ENCODE measurements around the gene SPOCK3. TPM values are rescaled to one million over a fixed set of nuclear protein-coding genes. Genes with fewer than 3 reads are reported as not detected.

The SPOCK3 gene
- total RNA-seq, 2 experiments from 2014 or later = not detected

DNA sequence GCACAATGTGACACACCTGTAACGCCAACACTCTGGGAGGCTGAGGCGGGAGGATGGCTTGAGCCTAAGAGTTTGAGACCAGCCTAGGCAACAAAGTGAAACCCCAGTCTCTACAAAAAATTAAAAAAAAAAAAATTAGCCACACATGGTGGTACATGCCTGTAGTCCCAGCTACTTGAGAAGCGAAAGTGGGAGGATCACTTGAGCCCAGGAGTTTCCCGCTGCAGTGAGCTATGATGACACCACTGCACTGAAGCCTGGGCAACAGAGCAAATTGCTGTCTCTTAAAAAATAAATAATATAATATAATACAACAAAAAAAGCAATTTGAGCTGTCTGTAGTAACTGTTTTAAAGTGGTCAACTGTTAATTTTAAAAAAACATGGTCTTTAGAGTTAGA is 13.2 kb downstream of the SPOCK3 start:
- H3K4me3 Mint-ChIP-seq = no peak overlapping the region
- no peak overlapping the region for H3K27ac Mint-ChIP-seq
- H3K36me3 Mint-ChIP-seq (ENCODE audit: low read depth) = no peaks in the 10 kb centered on the region
- H3K9me3 Mint-ChIP-seq (ENCODE audit: insufficient read depth) = no peaks in the 10 kb centered on the region
- H3K4me1 Mint-ChIP-seq (ENCODE audit: low read depth) = peaks cover 5% of the 10 kb centered on the region
- no peak for DNase-seq
- ChIA-PET CTCF (no interaction called here), POLR2A (no interaction called here)
- H3K27me3 Mint-ChIP-seq (ENCODE audit: low read depth) = no peaks in the 10 kb centered on the region
- ATAC-seq = no peak

DNA sequence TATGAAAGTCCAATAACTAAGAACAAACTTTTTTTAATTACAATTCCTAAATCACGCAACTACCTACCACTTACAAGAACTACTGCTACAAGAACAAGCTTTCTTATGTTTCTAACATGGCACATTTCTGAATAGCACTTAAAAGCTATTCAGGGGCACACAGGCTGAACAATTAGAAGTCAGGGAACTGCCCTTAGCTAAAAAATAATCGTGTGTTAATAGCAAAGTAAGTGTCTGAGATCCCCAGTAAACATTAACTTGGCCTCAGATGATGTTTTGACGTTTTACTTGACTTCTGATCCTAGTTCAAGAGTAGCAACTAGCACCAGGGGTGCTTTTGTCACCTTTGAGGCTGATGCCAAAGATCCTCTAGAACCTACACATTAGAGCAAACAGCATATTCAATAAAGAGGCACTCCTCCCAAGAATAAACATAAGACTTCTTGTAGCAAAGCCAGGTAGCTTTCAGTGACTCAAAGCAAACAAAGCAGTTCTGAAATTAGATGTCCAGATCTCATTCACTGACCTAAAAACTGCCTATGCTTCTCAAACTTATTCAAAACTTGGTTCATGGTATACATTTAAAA is 16.2 kb downstream of the SPOCK3 start:
- Mint-ChIP-seq H3K27ac (no peak overlapping the region), H3K9me3 (ENCODE audit: insufficient read depth) (no peaks in the 10 kb centered on the region), H3K4me1 (ENCODE audit: low read depth) (peaks cover 5% of the 10 kb centered on the region), H3K27me3 (ENCODE audit: low read depth) (no peaks in the 10 kb centered on the region), H3K4me3 (no peak overlapping the region), H3K36me3 (ENCODE audit: low read depth) (no peaks in the 10 kb centered on the region)
- CTCF ChIA-PET = no interaction called here
- POLR2A ChIA-PET = no interaction called here
- DNase-seq = no peak
- ATAC-seq = no peak

DNA sequence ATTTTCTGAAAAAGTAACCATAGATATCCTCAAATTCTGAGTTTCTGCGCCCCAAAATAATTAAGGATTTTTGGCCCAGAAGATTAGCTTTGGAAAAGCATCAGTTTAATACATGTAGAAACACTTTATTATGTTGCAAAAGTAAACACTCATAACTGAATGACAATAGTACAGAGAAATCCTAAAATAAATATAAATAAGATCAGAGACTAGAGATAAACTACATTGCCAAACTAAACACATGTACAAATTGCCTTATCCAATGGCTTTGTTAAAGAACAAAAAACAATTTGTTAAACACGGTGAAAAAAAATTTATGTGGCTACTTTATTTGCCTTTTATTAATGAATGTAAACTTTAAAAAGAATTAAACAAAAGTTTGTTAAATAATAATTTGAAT is 17.5 kb downstream of the SPOCK3 start:
- ATAC-seq = no peak
- Mint-ChIP-seq H3K27me3 (ENCODE audit: low read depth) (no peaks in the 10 kb centered on the region), H3K4me1 (ENCODE audit: low read depth) (peaks cover 1% of the 10 kb centered on the region), H3K9me3 (ENCODE audit: insufficient read depth) (no peaks in the 10 kb centered on the region), H3K4me3 (no peak overlapping the region), H3K36me3 (ENCODE audit: low read depth) (no peaks in the 10 kb centered on the region), H3K27ac (no peak overlapping the region)
- ChIA-PET CTCF (no interaction called here), POLR2A (no interaction called here)
- DNase-seq = no peak

DNA sequence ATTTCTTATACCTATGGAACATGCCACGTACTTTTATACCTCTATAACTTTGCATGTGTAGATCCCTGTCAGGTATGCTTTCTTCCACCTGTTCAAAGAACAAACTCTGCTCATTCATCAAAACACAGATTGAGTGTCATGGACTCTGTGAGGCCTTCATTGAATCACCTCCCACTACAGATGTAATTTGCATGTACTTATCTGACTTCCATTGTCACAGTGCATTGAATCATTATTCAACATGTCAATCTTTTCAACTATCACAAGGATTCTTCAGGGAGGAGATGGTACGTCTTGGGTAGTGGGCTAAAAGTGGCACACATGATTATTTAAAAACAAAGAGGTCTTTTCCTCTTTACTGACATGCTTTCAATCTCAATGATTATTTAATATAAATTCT is 24.1 kb downstream of the SPOCK3 start:
- CTCF ChIA-PET = no interaction called here
- Mint-ChIP-seq H3K4me1 (ENCODE audit: low read depth) (no peaks in the 10 kb centered on the region), H3K27me3 (ENCODE audit: low read depth) (no peaks in the 10 kb centered on the region), H3K36me3 (ENCODE audit: low read depth) (no peaks in the 10 kb centered on the region), H3K4me3 (no peak overlapping the region), H3K9me3 (ENCODE audit: insufficient read depth) (no peaks in the 10 kb centered on the region), H3K27ac (no peak overlapping the region)
- DNase-seq = no peak
- ATAC-seq = no peak
- POLR2A ChIA-PET = no interaction called here

DNA sequence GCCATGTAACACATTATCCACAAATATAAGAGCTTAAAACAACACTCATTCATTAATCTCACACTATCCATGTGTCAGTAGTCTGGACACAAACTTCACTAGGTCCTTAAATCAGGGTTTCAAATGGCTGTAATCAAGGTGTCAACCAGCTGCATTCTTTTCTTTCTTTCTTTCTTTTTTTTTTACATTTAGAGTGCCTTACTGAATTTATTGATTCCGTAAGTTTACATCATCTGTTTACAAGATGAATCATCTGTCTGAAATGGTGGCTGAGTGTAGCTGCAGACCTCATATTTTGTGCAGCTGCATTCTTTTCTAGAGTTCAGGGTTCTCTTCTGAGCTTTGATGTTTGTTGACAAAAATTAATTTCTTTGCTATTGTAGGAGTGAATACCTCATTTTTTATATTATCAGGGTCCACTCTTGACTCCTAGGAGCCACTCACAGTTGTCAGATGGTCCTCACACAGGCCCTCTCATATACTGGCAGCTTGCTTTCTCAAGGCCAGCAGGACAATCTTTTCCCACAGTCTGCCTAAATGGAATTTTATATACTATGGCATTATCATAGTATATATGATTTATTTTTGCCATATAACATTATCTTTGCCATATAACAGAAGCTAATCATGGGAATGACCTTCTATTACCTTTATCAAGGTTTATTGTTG is 37.8 kb downstream of the SPOCK3 start:
- no peaks in the 10 kb centered on the region for H3K4me1 Mint-ChIP-seq (ENCODE audit: low read depth)
- peaks cover 4% of the 10 kb centered on the region for H3K9me3 Mint-ChIP-seq (ENCODE audit: insufficient read depth)
- ATAC-seq (no peak), DNase-seq (no peak)
- H3K27ac Mint-ChIP-seq = no peak overlapping the region
- ChIA-PET POLR2A (no interaction called here), CTCF (no interaction called here)
- no peak overlapping the region for H3K4me3 Mint-ChIP-seq
- no peaks in the 10 kb centered on the region for H3K36me3 Mint-ChIP-seq (ENCODE audit: low read depth)
- no peaks in the 10 kb centered on the region for H3K27me3 Mint-ChIP-seq (ENCODE audit: low read depth)

DNA sequence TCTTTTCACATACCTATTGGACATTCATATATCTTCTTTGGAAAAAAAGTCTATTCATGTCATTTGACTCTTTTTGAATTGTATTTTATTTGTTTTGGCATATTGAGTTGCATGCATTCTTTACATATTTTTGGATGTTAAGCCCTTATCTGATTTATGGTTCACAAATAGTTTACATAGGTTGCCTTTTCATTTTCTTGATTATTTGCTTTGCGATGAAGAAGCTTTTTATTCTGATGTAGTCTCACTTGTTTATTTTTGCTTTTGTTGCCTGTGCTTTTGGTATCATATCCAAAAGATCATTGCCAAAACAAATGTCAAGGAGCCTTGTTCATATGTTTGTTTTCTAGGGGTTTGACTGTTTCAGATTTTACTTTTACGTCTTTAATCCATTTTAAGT is 43.9 kb downstream of the SPOCK3 start:
- no peaks in the 10 kb centered on the region for H3K9me3 Mint-ChIP-seq (ENCODE audit: insufficient read depth)
- no peak for DNase-seq
- H3K4me1 Mint-ChIP-seq (ENCODE audit: low read depth) = no peaks in the 10 kb centered on the region
- ATAC-seq = no peak
- H3K27ac Mint-ChIP-seq = no peak overlapping the region
- no peaks in the 10 kb centered on the region for H3K27me3 Mint-ChIP-seq (ENCODE audit: low read depth)
- no peaks in the 10 kb centered on the region for H3K36me3 Mint-ChIP-seq (ENCODE audit: low read depth)
- ChIA-PET CTCF (no interaction called here), POLR2A (no interaction called here)
- H3K4me3 Mint-ChIP-seq = no peak overlapping the region

DNA sequence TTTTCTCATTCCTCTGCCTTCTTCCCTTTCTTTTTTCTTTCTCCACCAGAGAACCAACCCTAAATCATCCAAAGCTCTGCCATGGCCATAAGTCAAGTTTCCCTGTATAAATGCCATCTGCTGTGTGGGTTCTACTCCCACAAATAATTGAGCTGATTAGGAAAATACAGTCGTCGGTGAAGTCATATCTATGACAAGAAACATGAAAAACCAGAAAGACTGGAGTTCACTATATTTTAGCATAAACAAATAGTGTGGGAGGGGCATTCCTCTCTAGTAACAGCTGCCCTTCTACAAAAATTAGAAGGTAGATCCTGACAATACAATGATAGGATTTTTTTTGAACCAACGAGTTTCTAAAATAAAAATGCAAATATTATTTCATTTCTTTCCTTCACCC is 48.8 kb downstream of the SPOCK3 start:
- H3K36me3 Mint-ChIP-seq (ENCODE audit: low read depth) = no peaks in the 10 kb centered on the region
- no peaks in the 10 kb centered on the region for H3K27me3 Mint-ChIP-seq (ENCODE audit: low read depth)
- no peak overlapping the region for H3K4me3 Mint-ChIP-seq
- no peak overlapping the region for H3K27ac Mint-ChIP-seq
- no peak for ATAC-seq
- POLR2A ChIA-PET = no interaction called here
- no peaks in the 10 kb centered on the region for H3K9me3 Mint-ChIP-seq (ENCODE audit: insufficient read depth)
- CTCF ChIA-PET = no interaction called here
- no peak for DNase-seq
- H3K4me1 Mint-ChIP-seq (ENCODE audit: low read depth) = no peaks in the 10 kb centered on the region

DNA sequence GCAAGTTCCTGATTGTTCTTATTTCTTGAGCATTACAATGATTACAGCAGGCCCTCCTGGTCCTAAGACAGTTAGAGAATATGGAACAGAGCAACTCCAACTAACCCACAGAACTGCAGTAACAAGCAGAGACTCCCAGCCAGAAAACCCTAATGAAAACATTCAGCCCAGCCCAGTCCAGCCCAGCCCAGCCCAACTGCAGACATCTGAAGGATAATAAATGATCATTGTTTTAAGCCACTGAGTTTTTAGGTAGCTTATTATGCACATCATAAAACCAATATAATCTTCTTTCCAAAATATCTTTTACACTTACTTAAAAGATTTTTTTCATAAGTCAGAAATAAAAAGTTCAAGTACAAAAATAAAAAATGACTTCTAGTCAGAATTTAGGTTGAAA is 51.3 kb downstream of the SPOCK3 start:
- Mint-ChIP-seq H3K36me3 (ENCODE audit: low read depth) (no peaks in the 10 kb centered on the region), H3K27me3 (ENCODE audit: low read depth) (no peaks in the 10 kb centered on the region), H3K4me3 (no peak overlapping the region), H3K27ac (no peak overlapping the region), H3K9me3 (ENCODE audit: insufficient read depth) (no peaks in the 10 kb centered on the region), H3K4me1 (ENCODE audit: low read depth) (no peaks in the 10 kb centered on the region)
- ATAC-seq (no peak), DNase-seq (no peak)
- ChIA-PET POLR2A (no interaction called here), CTCF (no interaction called here)

DNA sequence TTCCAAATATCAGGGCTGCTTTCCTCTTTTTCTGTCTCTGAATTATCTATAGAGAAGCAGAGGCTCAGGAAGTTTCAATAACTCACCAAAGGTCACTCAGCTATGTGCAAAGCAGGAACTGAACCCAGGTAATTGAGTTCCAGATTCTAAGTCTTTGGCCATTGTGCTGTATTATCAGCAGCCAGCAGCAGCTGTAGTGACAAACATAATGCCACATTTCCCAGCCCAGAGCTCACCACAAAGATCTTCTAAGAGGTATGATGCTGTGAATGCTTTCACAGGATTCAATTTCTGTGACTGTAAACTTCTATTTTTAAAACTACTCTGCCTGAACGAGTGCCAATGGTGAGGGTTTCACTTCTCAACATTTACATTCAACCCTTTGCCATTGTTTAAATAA is 56.4 kb downstream of the SPOCK3 start:
- Mint-ChIP-seq H3K4me3 (no peak overlapping the region), H3K27ac (no peak overlapping the region), H3K36me3 (ENCODE audit: low read depth) (no peaks in the 10 kb centered on the region), H3K9me3 (ENCODE audit: insufficient read depth) (no peaks in the 10 kb centered on the region), H3K4me1 (ENCODE audit: low read depth) (no peaks in the 10 kb centered on the region), H3K27me3 (ENCODE audit: low read depth) (no peaks in the 10 kb centered on the region)
- DNase-seq (no peak), ATAC-seq (no peak)
- ChIA-PET CTCF (no interaction called here), POLR2A (no interaction called here)

DNA sequence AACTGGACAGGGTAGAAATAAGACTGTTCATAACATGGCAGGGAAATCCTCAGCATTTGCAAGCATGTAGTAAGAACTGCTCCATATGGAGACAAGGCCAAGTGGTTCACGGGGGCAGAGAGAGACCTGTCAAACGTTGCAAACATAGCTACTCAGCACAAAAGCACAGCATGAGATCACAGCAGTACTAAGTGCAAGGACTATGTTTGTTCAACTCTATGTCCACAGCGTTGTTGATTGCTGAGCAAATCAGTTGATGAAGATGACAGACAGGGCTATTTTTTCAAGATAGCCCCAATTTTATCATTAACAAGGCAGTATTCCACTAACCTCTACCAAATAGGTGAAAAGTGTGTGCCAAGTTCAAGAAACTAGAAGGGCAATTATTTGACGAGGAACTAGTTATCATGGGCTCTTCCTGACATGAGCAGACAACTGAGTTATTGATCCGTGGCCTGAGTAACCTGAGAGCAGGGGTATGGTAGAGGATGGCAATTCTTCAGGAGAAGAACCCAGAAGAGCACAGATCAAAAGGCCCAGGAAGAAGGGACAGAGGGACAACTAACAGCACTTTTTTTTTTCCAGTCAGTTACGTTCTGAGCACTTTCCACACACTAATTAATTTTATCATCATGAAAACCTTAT is 57.4 kb downstream of the SPOCK3 start:
- no peaks in the 10 kb centered on the region for H3K36me3 Mint-ChIP-seq (ENCODE audit: low read depth)
- DNase-seq (no peak), ATAC-seq (no peak)
- no peaks in the 10 kb centered on the region for H3K9me3 Mint-ChIP-seq (ENCODE audit: insufficient read depth)
- no peaks in the 10 kb centered on the region for H3K27me3 Mint-ChIP-seq (ENCODE audit: low read depth)
- no peak overlapping the region for H3K4me3 Mint-ChIP-seq
- CTCF ChIA-PET = no interaction called here
- POLR2A ChIA-PET = no interaction called here
- no peak overlapping the region for H3K27ac Mint-ChIP-seq
- H3K4me1 Mint-ChIP-seq (ENCODE audit: low read depth) = no peaks in the 10 kb centered on the region

DNA sequence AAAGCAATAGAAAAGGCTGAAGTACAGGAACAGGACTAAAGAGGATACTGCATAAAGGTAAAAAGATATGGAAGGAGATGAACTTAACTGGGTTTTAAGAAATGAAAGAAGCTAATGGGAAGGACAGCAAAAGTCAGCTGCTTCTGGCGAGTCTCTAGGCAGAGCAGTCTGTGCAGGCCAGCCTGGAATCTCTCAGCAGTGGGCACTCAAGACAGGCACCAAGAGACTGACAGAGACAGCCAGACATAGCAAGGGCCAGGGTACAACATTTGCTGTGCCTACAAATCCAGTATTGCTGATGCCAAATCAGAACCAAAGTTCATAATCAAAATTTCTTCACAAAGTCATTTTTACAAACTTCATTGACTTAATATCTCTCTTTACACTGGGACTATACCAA is 62.4 kb downstream of the SPOCK3 start:
- Mint-ChIP-seq H3K4me1 (ENCODE audit: low read depth) (no peaks in the 10 kb centered on the region), H3K27me3 (ENCODE audit: low read depth) (no peaks in the 10 kb centered on the region), H3K36me3 (ENCODE audit: low read depth) (no peaks in the 10 kb centered on the region), H3K4me3 (no peak overlapping the region), H3K9me3 (ENCODE audit: insufficient read depth) (no peaks in the 10 kb centered on the region), H3K27ac (no peak overlapping the region)
- POLR2A ChIA-PET = no interaction called here
- DNase-seq (no peak), ATAC-seq (no peak)
- CTCF ChIA-PET = no interaction called here

DNA sequence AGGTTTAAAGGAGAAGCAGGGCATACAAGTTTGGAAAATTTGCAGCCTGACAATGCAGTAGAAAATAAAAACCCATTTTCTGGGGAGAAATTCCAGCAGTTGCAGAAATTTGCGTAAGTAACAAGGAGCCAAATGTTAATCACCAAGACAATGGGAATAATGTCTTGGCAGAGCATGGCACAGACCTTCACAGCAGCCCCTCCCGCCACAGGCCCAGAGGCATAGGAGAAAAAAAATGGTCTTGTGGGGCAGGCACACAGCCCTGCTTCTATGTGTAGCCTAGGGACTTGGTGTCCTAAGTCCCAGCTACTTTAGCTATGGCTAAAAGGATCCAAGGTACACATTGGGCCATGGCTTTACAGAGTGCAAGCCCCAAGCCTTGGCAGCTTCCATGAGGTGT is 65.7 kb downstream of the SPOCK3 start:
- ChIA-PET CTCF (no interaction called here), POLR2A (no interaction called here)
- Mint-ChIP-seq H3K4me3 (no peak overlapping the region), H3K27ac (no peak overlapping the region), H3K27me3 (ENCODE audit: low read depth) (no peaks in the 10 kb centered on the region), H3K9me3 (ENCODE audit: insufficient read depth) (no peaks in the 10 kb centered on the region), H3K36me3 (ENCODE audit: low read depth) (no peaks in the 10 kb centered on the region), H3K4me1 (ENCODE audit: low read depth) (no peaks in the 10 kb centered on the region)
- ATAC-seq (no peak), DNase-seq (no peak)

DNA sequence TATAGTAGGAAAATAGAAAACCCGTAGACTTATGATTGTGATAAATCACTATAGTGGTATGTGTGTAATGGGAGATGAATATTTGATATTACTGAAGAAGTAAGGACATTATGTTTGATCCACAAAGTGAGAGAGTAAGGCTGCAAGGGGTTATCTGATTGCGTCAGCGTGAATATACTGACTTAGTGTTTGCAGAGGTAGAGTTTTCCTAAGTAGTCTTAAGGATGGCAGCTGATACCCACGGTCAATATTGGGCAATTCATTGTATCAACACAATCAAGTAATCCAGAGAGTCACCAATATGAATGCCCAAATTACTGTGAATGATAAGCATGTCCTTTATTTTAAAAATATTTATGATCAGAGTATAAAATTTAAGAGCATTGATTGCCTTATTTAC is 83.7 kb downstream of the SPOCK3 start:
- H3K27me3 Mint-ChIP-seq (ENCODE audit: low read depth) = no peaks in the 10 kb centered on the region
- no peak overlapping the region for H3K4me3 Mint-ChIP-seq
- ChIA-PET CTCF (no interaction called here), POLR2A (no interaction called here)
- no peaks in the 10 kb centered on the region for H3K36me3 Mint-ChIP-seq (ENCODE audit: low read depth)
- H3K9me3 Mint-ChIP-seq (ENCODE audit: insufficient read depth) = no peaks in the 10 kb centered on the region
- H3K27ac Mint-ChIP-seq = no peak overlapping the region
- no peak for ATAC-seq
- no peaks in the 10 kb centered on the region for H3K4me1 Mint-ChIP-seq (ENCODE audit: low read depth)
- no peak for DNase-seq

All from activated CD8-positive, alpha-beta T cell treated with anti-CD3 and anti-CD28 coated beads, Interleukin-2, amount 10 ng/mL, durations not matched to agents 7 days and 5 days (primary cell).